Measurements from ENCODE around the gene PEPD. TPM values are rescaled to one million over a fixed set of nuclear protein-coding genes. Genes with fewer than 3 reads are reported as not detected.

PEPD gene
- total RNA-seq, 2 donors from 2014 or later, result 52.2 to 67.9 TPM

DNA sequence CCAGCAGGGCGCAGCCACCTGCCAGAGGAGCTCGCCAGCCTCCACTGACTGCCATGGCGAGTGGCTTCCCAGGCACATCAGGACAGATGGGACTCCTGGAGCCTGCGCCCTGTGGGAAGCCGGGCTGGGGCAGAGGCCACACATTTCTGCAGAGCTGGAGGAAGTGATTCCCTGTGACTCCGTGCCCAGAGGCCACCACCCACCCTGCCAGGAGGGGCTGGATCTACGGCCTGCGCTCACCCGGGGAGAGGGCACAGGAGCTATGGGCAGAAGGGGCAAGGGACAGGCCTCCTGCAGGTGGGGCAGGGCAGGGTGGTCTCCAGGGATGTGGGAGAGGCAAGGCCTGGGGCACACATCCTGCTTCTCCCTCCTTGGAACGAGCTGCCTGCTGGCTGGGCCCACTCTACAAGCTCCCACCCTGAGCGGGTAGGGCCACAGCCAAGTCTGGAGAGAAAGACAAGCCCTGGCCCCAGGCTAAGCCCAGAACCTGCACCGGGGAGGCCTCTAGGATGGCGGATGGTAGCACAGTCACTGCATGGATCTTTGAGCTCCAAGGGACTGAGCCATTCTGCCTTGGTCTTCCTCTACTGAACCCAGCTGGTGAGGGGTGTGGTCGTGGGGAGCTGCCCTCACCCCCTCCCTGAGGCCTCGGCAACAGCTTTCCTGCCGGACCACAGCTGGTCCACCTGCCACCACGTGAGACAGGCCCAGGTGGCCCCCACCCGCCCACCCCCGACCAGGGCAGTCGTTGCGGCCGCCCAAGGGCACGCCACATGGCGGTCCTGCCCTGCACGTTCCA lies 107.5 kb downstream of the PEPD start:
- Histone ChIP-seq H3K9ac (ENCODE audit: extremely low read depth, low read length, poor library complexity, severe bottlenecking) (no peak overlapping the region), H3K27me3 (ENCODE audit: control insufficient read depth, insufficient read depth, low read length, poor library complexity, severe bottlenecking) (no peaks in the 10 kb centered on the region), H3K27ac (ENCODE audit: low read depth, low read length) (no peak overlapping the region), H3K9me3 (ENCODE audit: control insufficient read depth, low read length) (no peaks in the 10 kb centered on the region), H3K4me3 (ENCODE audit: low read length) (no peak overlapping the region), H3K4me1 (ENCODE audit: control insufficient read depth, insufficient read depth, low read length) (no peaks in the 10 kb centered on the region), H3K36me3 (ENCODE audit: control insufficient read depth, insufficient read depth, low read length) (no peaks in the 10 kb centered on the region)
- Mint-ChIP-seq H3K9me3 (no peaks in the 10 kb centered on the region), H3K4me3 (no peak overlapping the region), H3K4me1 (no peaks in the 10 kb centered on the region), H3K27ac (no peak overlapping the region), H3K36me3 (ENCODE audit: low read depth) (no peaks in the 10 kb centered on the region), H3K27me3 (ENCODE audit: insufficient read depth) (no peaks in the 10 kb centered on the region)
- WGBS, 2 experiments (ENCODE audit: insufficient coverage in 1 of 2, insufficient read length in 1 of 2), result 93 to 94% methylated on average over 18 to 25 of the region's 25 CpGs
- TF ChIP-seq, protein P1, sequence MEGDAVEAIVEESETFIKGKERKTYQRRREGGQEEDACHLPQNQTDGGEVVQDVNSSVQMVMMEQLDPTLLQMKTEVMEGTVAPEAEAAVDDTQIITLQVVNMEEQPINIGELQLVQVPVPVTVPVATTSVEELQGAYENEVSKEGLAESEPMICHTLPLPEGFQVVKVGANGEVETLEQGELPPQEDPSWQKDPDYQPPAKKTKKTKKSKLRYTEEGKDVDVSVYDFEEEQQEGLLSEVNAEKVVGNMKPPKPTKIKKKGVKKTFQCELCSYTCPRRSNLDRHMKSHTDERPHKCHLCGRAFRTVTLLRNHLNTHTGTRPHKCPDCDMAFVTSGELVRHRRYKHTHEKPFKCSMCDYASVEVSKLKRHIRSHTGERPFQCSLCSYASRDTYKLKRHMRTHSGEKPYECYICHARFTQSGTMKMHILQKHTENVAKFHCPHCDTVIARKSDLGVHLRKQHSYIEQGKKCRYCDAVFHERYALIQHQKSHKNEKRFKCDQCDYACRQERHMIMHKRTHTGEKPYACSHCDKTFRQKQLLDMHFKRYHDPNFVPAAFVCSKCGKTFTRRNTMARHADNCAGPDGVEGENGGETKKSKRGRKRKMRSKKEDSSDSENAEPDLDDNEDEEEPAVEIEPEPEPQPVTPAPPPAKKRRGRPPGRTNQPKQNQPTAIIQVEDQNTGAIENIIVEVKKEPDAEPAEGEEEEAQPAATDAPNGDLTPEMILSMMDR (conservative IDR thresholded peaks at IDR 0.05), result no peak
- DNase-seq, result no peak

DNA sequence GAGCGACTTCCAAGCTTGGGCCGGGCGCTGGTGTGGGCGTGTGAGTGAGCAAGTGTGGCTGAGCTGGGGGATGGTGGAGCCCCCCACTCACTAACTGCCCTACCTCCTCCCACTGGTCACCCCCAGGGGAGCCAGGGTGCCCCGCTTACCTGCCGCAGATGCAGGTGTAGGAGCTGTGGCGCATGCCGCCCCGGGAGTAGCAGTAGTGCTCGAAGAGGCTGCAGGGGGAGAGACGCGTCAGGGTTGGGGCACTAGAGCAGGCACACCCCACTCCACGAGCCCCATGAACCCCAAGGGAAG lies 108.2 kb downstream of the PEPD start:
- H3K4me1 Mint-ChIP-seq, result no peaks in the 10 kb centered on the region
- no peak overlapping the region for H3K27ac Mint-ChIP-seq
- no peaks in the 10 kb centered on the region for H3K36me3 Mint-ChIP-seq (ENCODE audit: low read depth)
- Histone ChIP-seq H3K9me3 (ENCODE audit: control insufficient read depth, low read length) (no peaks in the 10 kb centered on the region), H3K36me3 (ENCODE audit: control insufficient read depth, insufficient read depth, low read length) (no peaks in the 10 kb centered on the region), H3K4me3 (ENCODE audit: low read length) (no peak overlapping the region), H3K4me1 (ENCODE audit: control insufficient read depth, insufficient read depth, low read length) (no peaks in the 10 kb centered on the region), H3K9ac (ENCODE audit: extremely low read depth, low read length, poor library complexity, severe bottlenecking) (no peak overlapping the region), H3K27ac (ENCODE audit: low read depth, low read length) (no peak overlapping the region), H3K27me3 (ENCODE audit: control insufficient read depth, insufficient read depth, low read length, poor library complexity, severe bottlenecking) (no peaks in the 10 kb centered on the region)
- H3K9me3 Mint-ChIP-seq, result no peaks in the 10 kb centered on the region
- 94 to 96% methylated on average over 8 to 12 of the region's 13 CpGs for WGBS, 2 experiments (ENCODE audit: insufficient coverage in 1 of 2, insufficient read length in 1 of 2)
- no peaks in the 10 kb centered on the region for H3K27me3 Mint-ChIP-seq (ENCODE audit: insufficient read depth)
- TF ChIP-seq, protein P1 (conservative IDR thresholded peaks at IDR 0.05), result no peak
- DNase-seq, result no peak
- no peak overlapping the region for H3K4me3 Mint-ChIP-seq

DNA sequence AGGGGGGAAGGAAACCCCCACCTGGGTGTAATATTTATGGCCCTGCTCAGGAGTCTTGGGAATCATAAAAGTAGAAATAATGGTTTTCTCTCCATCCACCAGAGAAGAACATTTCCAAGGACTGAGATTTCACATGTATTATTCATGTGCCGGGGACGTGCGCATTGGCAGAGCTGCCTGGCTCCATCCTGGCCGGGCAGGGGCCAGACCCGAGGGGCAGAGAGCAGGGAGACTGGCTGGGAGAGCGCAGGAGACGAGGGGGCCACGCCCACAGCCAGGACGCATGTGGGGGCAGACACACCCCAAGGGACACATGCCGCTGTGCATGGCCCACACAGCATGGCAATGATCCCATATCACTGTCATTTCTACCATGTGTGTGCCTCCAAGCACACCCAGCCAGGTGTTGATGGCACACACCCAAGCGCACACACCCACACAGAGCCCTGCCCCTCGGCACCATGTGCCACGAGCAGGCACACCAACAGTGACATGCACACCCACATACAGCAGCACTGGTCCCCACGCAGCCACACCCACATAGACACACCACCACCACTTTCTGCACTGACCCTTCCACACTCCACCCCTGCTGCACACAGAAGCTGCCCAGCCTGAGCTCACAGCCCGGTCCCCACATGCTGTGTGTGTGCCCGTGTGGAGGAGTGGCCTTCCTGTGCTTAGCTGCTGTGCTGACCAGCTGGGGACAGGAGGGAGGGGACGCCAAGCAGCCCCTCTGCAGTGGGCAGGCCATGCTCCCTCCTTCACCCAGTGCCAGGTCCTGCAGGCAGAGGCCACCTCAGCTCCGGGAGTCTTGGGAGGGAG lies 108.8 kb downstream of the PEPD start:
- H3K36me3 Mint-ChIP-seq (ENCODE audit: low read depth), result no peaks in the 10 kb centered on the region
- no peaks in the 10 kb centered on the region for H3K4me1 Mint-ChIP-seq
- Histone ChIP-seq H3K9ac (ENCODE audit: extremely low read depth, low read length, poor library complexity, severe bottlenecking) (no peak overlapping the region), H3K4me1 (ENCODE audit: control insufficient read depth, insufficient read depth, low read length) (no peaks in the 10 kb centered on the region), H3K4me3 (ENCODE audit: low read length) (no peak overlapping the region), H3K36me3 (ENCODE audit: control insufficient read depth, insufficient read depth, low read length) (no peaks in the 10 kb centered on the region), H3K9me3 (ENCODE audit: control insufficient read depth, low read length) (no peaks in the 10 kb centered on the region), H3K27me3 (ENCODE audit: control insufficient read depth, insufficient read depth, low read length, poor library complexity, severe bottlenecking) (no peaks in the 10 kb centered on the region), H3K27ac (ENCODE audit: low read depth, low read length) (no peak overlapping the region)
- TF ChIP-seq, protein P1 (conservative IDR thresholded peaks at IDR 0.05), result no peak
- H3K9me3 Mint-ChIP-seq, result no peaks in the 10 kb centered on the region
- H3K27me3 Mint-ChIP-seq (ENCODE audit: insufficient read depth), result no peaks in the 10 kb centered on the region
- H3K4me3 Mint-ChIP-seq, result no peak overlapping the region
- WGBS, 2 experiments (ENCODE audit: insufficient coverage in 1 of 2, insufficient read length in 1 of 2), result 90 to 97% methylated on average over 7 to 18 of the region's 18 CpGs
- H3K27ac Mint-ChIP-seq, result no peak overlapping the region
- no peak for DNase-seq

All from endodermal cell (in vitro differentiated cells).